IPS DF 6.9 (cell line): ENCODE data around the gene NUAK1.

Experiments
- DNase-seq: peaks from one replicate; pipeline ENCODE4 v3.0.0-alpha.2; 2013; ENCODE audit warnings: low read depth, low spot score
- H3K27ac ChIP-seq: one replicate; pipeline ENCODE4 v1.5.1; 2013; ENCODE audit warnings: low read length, control low read depth
- H3K27me3 ChIP-seq: 2 replicates; pipeline ENCODE4 v1.6.1; 2013; ENCODE audit warnings: mild to moderate bottlenecking, low read length; ENCODE audit not compliant: control insufficient read depth, insufficient read depth
- H3K36me3 ChIP-seq: 2 replicates; pipeline ENCODE4 v1.6.1; 2013; ENCODE audit warnings: low read length; ENCODE audit not compliant: control insufficient read depth, insufficient read depth
- H3K4me1 ChIP-seq: 2 replicates; pipeline ENCODE4 v1.6.1; 2013; ENCODE audit warnings: low read length; ENCODE audit not compliant: control insufficient read depth, insufficient read depth
- H3K4me3 ChIP-seq: 2 replicates; pipeline ENCODE4 v1.5.1; 2013; ENCODE audit warnings: mild to moderate bottlenecking, low read length
- H3K9me3 ChIP-seq: 2 replicates; pipeline ENCODE4 v1.6.1; 2013; ENCODE audit warnings: low read length, inconsistent platforms; ENCODE audit not compliant: control insufficient read depth, insufficient read depth
- WGBS: extraction: QIAGEN DNeasy Blood & Tissue Kit; methylation state at CpG from one replicate; pipeline ENCODE4 v1.1.7; 2013; ENCODE audit warnings: mixed read lengths, missing lambda C conversion rate; ENCODE audit not compliant: insufficient read length, insufficient coverage; 5-methylcytosine and 5-hydroxymethylcytosine counted together

Gene NUAK1

GRCh38 chr12:106112145-106112821 lies 26.5 kb downstream of the NUAK1 start:
- H3K4me1 ChIP-seq: peaks cover 17% of the 10 kb centered on the region
- DNase-seq: no peak

GRCh38 chr12:106110626-106111300 lies 28.0 kb downstream of the NUAK1 start:
- H3K4me3 ChIP-seq: no peak overlapping the region
- H3K9me3 ChIP-seq: no peaks in the 10 kb centered on the region
- no peak for DNase-seq
- H3K27me3 ChIP-seq: no peaks in the 10 kb centered on the region
- H3K4me1 ChIP-seq: peaks cover 21% of the 10 kb centered on the region
- no peaks in the 10 kb centered on the region; the same call in 1 of the 2 replicates for H3K36me3 ChIP-seq
- no CpG with 5 or more reads among the region's 4 CpGs for WGBS
- H3K27ac ChIP-seq: no peak overlapping the region

More at GRCh38 chr12:106112145-106112821, 26.5 kb downstream of the NUAK1 start:
- no peak overlapping the region for H3K4me3 ChIP-seq
- H3K36me3 ChIP-seq: no peaks in the 10 kb centered on the region; the same call in 1 of the 2 replicates
- no peaks in the 10 kb centered on the region for H3K27me3 ChIP-seq
- H3K9me3 ChIP-seq: no peaks in the 10 kb centered on the region
- H3K27ac ChIP-seq: no peak overlapping the region
- no CpG with 5 or more reads among the region's 13 CpGs for WGBS

- Histone ChIP-seq H3K9me3 (no peaks in the 10 kb centered on the region), H3K27me3 (no peaks in the 10 kb centered on the region), H3K27ac (no peak overlapping the region), H3K36me3 (no peaks in the 10 kb centered on the region), H3K4me3 (no peak overlapping the region), H3K4me1 (peaks cover 17% of the 10 kb centered on the region)
- no peak for DNase-seq
- no CpG with 5 or more reads among the region's 4 CpGs for WGBS
Observed at GRCh38 chr12:106109168-106109910, 29.4 kb downstream of the NUAK1 start.

DNA sequence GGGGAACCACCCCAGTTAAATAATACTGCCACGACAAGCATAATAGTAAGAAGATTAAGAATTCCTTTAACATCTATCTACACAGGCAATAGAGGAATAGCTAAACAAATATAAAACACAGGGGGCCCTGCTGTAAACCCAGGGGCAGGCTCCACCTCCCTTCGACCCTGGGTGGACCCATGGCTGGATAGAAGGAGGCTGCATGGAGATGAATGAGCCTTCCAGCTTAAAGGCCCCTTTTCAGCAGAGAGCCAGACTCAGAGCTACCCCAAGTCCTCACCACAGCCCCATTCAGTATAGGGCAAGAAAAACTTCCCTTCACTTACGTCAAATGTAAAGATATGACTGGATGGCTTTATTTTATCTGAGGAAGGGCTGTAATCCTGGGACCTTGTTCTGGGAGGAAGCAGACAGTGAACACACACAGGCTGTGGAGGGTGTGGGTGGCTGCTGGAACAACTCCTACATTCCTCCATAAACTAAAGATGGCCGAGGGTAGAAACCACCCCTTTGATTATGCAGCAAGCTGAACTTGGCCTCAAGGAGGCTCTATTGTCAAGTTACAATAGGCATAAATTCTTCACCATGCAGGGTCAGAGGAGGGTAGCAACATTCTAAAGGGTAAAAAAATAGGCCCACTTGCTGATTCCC lies 30.4 kb downstream of the NUAK1 start:
- Histone ChIP-seq H3K27ac (no peak overlapping the region), H3K27me3 (no peaks in the 10 kb centered on the region), H3K4me1 (peaks cover 17% of the 10 kb centered on the region), H3K9me3 (no peaks in the 10 kb centered on the region), H3K36me3 (no peaks in the 10 kb centered on the region), H3K4me3 (no peak overlapping the region)
- no CpG with 5 or more reads among the region's 4 CpGs for WGBS
- DNase-seq: no peak

DNA sequence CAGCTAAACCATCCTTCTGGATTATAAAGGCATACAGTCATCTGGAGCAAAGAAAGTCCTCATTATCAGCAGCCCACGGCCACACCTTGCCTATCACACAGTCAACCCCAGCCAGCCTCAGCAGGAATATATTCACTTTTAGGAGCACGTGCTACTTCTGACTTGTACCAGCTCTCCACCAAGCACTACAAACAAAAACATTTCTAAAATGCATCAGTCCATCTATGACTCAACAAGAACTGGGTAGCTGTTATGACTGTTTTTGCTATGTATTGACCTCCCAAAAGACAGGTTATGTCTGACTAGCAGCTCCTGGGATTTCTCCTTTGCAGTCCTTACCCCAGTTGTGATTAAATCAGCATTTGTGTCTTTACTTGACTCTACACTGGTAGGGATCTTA lies 31.2 kb downstream of the NUAK1 start:
- H3K4me1 ChIP-seq: peaks cover 15% of the 10 kb centered on the region
- WGBS: no CpG with 5 or more reads among the region's 2 CpGs
- DNase-seq: no peak
- H3K27ac ChIP-seq: no peak overlapping the region
- no peaks in the 10 kb centered on the region for H3K36me3 ChIP-seq
- no peaks in the 10 kb centered on the region for H3K9me3 ChIP-seq
- no peak overlapping the region for H3K4me3 ChIP-seq
- no peaks in the 10 kb centered on the region for H3K27me3 ChIP-seq

GRCh38 chr12:106106892-106107291 lies 31.9 kb downstream of the NUAK1 start:
- Histone ChIP-seq H3K4me1 (peaks cover 13% of the 10 kb centered on the region; the same call in 1 of the 2 replicates), H3K4me3 (no peak overlapping the region), H3K27ac (no peak overlapping the region), H3K27me3 (no peaks in the 10 kb centered on the region), H3K36me3 (no peaks in the 10 kb centered on the region), H3K9me3 (no peaks in the 10 kb centered on the region)
- WGBS: no CpG with 5 or more reads among the region's 6 CpGs
- DNase-seq: no peak

GRCh38 chr12:106106061-106106566 lies 32.6 kb downstream of the NUAK1 start:
- Histone ChIP-seq H3K27me3 (no peaks in the 10 kb centered on the region), H3K4me1 (peaks cover 13% of the 10 kb centered on the region; the same call in 1 of the 2 replicates), H3K27ac (no peak overlapping the region), H3K9me3 (no peaks in the 10 kb centered on the region), H3K4me3 (no peak overlapping the region), H3K36me3 (no peaks in the 10 kb centered on the region)
- WGBS: no CpG with 5 or more reads among the region's 4 CpGs
- DNase-seq: no peak

DNA sequence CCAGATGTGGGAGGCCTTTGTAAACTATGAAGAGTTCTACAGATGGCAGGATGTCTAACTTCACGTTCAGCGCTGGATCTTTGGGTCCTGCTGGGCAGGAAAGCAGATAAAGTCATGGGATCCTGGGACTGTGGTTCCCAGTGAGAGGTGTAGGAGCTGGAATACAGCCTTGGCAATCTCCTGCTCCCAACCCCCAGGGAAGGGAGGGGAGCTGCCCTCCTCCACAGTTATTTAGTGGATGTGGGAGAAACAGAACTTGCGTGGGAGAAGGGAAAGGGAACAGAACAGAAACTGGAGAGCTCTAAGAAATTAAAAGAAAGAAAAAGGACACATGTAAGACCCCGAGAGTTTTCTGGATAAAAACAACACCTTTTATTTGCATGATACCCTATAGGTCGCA lies 37.0 kb downstream of the NUAK1 start:
- Histone ChIP-seq H3K36me3 (no peaks in the 10 kb centered on the region), H3K9me3 (no peaks in the 10 kb centered on the region), H3K27ac (no peak overlapping the region), H3K4me1 (peaks cover 4% of the 10 kb centered on the region; the same call in 1 of the 2 replicates), H3K4me3 (no peak overlapping the region), H3K27me3 (no peaks in the 10 kb centered on the region)
- WGBS: no CpG with 5 or more reads among the region's 5 CpGs
- DNase-seq: no peak

DNA sequence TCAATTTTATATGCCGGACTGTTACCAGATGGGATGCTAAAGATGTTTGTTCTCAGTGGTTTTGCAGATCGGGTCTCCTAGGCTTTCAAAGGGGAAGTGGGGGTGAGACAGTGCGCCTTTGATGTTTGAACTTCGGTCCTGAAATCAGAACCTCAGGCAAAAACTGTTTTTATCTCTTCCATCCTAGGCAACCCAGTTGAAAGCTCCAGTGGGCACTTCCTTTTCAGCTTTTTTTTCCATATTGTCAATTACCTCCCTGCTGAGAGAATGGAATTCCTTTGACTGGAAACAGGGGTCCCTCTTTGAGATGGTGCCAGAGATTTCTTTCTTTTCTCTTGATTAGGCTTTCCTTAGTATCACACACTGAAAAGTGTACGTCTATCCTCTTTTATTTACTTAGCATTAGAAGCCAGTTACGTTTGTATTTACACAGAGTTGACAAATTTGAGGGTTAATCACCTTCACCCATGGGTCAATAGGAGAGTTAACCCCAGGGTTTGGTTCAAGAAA lies 40.0 kb downstream of the NUAK1 start:
- Histone ChIP-seq H3K27me3 (no peaks in the 10 kb centered on the region), H3K4me3 (no peak overlapping the region), H3K27ac (no peak overlapping the region), H3K36me3 (no peaks in the 10 kb centered on the region), H3K9me3 (no peaks in the 10 kb centered on the region), H3K4me1 (peaks cover 3% of the 10 kb centered on the region; the same call in 1 of the 2 replicates)
- no CpG with 5 or more reads among the region's 6 CpGs for WGBS
- no peak for DNase-seq

DNA sequence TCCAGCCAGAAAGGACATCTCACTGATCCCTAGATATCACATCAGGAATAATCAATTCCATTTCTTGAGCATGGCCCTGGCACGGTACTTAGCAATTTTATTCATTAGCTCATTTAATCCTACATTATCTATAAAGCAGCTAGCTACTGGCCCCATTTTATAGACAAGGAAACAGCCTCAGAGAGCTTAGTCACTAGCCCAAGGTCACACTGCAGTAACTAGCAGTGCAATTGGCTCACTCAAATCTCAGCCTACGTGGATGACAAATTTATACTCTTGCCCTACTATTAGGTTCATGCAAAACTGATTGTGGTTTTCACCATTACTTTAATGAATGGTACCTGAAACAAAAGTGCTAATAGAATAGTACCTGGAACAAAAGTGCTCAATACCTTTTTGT lies 41.7 kb downstream of the NUAK1 start:
- DNase-seq: no peak
- Histone ChIP-seq H3K9me3 (no peaks in the 10 kb centered on the region), H3K27me3 (no peaks in the 10 kb centered on the region), H3K27ac (no peak overlapping the region), H3K4me3 (no peak overlapping the region), H3K36me3 (no peaks in the 10 kb centered on the region; the same call in 1 of the 2 replicates), H3K4me1 (peaks cover 3% of the 10 kb centered on the region; the same call in 1 of the 2 replicates)
- no CpG with 5 or more reads among the region's 2 CpGs for WGBS
